ENCODE measurements around the gene AKR1C2.
A peak's percentile ranks its signal among the peaks of the same experiment; 100 is the strongest.
"Not testable (repeated sequence)": the region's sequence is repeated elsewhere in the genome, so short reads cannot be mapped to it uniquely, and the experiment has no call there.

Gene AKR1C2

DNA sequence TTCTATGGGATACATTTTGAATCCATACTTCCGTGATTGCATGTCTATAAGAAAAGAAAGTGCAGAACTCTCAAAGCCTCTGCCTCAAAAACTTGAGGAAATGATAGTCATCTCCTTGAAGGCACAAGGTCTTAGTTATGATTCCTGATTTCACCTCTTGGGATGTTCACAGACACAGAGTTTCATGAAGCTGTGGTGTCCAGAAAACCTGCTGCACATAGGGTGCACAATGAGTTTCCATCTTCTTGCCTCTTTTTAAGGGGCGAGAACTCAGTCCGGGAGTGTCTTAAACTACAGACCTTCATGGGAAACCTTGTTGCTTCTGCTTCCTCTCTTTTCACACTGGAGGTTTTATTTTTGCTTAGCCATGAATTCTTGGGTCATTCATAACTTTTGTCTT lies 36.5 kb downstream of the AKR1C2 start:
- DNase-seq (ENCODE audit: low read depth), result not testable (repeated sequence)

DNA sequence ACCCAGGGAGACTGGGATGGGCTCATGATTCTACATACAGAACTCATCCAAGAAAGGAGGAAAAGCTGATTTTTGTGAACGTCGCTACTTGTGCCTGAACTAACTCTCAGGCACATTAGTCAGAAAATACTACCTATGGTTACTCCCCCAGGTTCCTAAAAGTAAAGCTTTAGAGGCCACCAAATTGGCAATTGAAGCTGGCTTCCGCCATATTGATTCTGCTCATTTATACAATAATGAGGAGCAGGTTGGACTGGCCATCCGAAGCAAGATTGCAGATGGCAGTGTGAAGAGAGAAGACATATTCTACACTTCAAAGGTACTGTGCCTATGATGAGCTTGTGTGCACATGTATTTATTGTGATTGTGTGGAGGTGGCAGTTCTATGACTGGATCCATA lies 37.9 kb downstream of the AKR1C2 start:
- not testable (repeated sequence) for DNase-seq (ENCODE audit: low read depth); H3K4me3 ChIP-seq (ENCODE audit: low read length)

More for the DNA sequence above, 36.5 kb downstream of the AKR1C2 start:
- not testable (repeated sequence) for H3K4me3 ChIP-seq (ENCODE audit: low read length)

DNA sequence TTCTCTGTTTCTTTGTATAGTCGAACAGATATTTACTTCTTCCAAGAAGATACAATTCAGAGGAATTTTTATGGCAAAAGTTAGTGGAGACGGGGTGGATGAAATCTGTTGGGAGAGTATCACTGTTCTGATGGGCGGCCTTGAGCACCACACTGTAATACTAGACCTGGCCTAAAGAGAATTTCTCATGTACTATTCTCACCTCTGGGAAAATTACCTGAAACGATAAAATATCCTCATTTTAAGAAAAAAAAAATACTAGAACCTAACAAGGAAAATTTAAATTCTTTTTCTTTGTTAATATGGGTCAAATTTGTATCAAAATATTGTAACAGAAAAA lies 39.9 kb downstream of the AKR1C2 start:
- not testable (repeated sequence) for DNase-seq (ENCODE audit: low read depth); H3K4me3 ChIP-seq (ENCODE audit: low read length)

DNA sequence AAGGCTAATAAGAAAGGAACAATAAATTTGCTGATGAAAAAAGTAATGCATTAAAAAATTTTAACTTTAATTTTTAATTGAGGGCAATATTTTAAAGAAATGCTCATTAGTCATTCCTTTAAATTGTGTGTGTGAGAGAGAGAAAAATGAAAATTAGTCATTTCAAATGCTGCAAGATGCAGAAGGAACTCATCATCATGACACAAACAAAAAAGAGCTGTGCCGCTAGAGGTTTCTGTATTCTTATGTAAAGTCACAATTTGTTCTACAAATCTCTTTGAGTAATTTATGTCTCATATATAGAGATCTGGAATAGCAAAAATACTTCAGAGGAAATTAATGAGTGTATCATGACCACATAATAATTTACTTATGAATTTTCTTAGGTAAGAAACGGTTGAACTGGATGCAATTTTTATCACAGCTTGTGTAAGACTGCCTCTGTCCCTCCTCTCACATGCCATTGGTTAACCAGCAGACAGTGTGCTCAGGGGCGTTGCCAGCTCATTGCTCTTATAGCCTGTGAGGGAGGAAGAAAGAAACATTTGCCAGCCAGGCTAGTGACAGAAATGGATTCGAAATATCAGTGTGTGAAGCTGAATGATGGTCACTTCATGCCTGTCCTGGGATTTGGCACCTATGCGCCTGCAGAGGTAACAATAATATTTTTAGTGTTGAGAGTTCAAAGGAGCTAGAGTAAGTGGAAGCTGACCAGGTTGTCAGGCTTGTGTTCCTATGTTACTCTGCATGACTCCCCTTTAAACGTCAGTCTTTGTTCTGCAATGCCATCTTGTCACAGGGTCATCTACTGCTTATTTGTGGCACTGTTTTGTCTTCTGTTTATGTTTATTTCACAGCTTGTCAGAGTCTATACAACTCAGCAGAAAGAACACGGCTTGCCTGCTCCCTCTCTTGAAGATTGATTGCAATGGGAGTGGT lies 40.5 kb downstream of the AKR1C2 start, which contains the start of gene AKR1C1:
TSS of gene AKR1C1 (plus strand) at position 540 of the 939 bp plus-strand sequence. CDS start at position 570, 30 bp downstream.
- peak within 1 kb of the TSS; percentile 23 for H3K4me3 ChIP-seq (ENCODE audit: low read length)
- DNase-seq (ENCODE audit: low read depth), result peak; percentile 29

DNA sequence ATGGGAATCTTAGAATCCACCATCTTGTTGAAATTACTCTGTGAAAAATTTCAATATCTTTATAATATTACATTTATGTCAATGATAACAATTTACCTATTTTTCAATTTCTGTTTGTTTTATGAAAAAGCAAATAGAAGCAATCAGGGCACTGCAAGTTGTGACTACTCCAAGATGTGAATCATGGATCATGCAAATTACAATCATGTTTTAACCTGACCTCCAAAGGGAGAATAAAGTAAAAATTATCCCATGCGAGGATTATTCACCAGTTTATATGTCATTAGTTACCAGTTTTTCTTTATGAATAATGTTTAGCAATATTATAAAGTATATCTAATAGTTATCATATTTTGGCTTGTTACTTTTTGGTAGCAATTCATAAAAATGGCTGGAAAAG lies 41.3 kb downstream of the AKR1C2 start:
- H3K4me3 ChIP-seq (ENCODE audit: low read length); DNase-seq (ENCODE audit: low read depth): not testable (repeated sequence)

DNA sequence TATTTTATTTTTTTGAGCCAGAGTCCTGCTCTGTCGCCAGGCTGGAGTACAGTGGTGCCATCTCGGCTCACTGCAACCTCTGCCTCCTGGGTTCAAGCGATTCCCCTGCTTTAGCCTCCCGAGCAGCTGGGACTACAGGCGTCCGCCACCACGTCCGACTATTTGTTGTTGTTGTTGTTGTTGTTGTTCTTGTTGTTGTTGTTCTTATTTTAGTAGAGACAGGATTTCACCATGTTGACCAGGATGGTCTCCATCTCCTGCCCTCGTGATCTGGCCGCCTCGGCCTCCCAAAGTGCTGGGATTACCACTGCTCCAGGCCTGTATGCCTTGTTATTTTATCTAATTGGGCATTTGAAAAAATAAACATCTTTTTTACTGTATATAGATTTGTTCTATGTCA lies 42.1 kb downstream of the AKR1C2 start:
- DNase-seq (ENCODE audit: low read depth); H3K4me3 ChIP-seq (ENCODE audit: low read length): not testable (repeated sequence)

DNA sequence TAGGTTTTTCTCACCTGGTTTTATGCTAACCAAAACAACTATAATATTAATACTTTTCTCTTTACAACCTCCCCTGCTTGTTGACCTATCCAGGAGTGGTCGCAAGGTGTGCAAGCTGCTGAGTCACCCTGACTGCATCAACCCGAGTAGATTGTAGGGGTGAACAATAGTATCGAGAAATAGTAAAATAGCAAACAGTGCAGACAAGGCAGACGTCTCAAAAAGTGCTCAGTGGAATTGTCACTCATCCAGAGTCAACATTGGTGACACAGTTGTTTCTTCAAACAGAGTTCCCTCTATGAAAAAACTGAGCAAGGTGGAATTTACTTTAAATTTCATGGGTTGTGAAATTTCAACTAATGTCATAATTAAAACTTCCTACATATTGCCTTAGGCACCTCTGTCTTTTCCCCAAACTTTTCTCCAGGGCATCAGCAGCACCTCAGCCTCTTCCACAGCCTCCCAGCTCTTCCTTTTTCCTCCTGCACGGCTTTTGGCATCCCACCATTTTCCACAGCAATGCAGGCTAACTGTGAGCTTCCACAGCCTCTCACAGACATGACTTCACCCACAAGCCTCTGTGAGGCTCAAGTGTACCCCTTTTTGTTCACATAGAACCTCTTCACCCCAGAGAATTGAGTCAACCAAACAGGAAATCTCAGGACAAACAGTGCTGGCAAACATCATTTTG lies 46.6 kb downstream of the AKR1C2 start:
- not testable (repeated sequence) for H3K4me3 ChIP-seq (ENCODE audit: low read length); DNase-seq (ENCODE audit: low read depth)

DNA sequence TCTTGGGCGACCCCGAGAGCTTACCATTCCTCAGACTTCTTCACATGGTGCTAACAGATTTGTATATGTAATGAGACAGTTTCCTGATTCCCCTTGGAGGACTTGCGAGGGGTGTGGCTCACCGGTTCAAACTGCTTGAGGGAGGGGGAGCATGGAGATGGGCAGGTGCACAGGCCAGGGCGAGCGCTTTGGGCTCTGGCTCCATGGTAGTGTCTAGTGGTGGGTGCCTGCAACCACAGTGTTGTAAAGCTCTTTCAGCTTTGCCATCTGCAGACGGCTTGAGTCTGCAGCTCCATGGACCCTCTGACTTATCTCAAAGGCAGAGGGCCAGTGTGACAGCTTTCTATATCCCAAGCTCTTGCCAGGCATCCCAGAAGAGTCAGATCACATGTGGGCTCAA lies 47.6 kb downstream of the AKR1C2 start:
- H3K4me3 ChIP-seq (ENCODE audit: low read length); DNase-seq (ENCODE audit: low read depth): not testable (repeated sequence)

DNA sequence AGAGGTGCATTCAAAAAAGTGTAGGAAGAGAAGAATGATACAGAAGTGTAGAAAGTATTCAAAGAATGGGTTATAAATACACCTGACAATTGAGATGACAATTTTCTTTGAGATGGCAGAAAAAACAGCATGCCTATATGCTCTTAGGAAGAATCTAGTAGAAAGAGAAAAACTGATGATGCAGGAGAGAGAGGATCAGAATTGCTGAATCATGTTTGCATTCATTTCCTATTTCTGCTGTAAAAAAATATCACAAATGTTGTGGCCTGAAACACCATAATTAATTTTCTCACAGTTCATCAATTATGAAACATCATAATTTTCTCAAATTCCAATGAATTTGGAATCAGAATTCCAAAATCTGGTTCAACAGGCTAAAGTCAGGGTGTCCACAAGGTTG lies 50.3 kb downstream of the AKR1C2 start:
- no peak for DNase-seq (ENCODE audit: low read depth)
- TF ChIP-seq, protein P1, sequence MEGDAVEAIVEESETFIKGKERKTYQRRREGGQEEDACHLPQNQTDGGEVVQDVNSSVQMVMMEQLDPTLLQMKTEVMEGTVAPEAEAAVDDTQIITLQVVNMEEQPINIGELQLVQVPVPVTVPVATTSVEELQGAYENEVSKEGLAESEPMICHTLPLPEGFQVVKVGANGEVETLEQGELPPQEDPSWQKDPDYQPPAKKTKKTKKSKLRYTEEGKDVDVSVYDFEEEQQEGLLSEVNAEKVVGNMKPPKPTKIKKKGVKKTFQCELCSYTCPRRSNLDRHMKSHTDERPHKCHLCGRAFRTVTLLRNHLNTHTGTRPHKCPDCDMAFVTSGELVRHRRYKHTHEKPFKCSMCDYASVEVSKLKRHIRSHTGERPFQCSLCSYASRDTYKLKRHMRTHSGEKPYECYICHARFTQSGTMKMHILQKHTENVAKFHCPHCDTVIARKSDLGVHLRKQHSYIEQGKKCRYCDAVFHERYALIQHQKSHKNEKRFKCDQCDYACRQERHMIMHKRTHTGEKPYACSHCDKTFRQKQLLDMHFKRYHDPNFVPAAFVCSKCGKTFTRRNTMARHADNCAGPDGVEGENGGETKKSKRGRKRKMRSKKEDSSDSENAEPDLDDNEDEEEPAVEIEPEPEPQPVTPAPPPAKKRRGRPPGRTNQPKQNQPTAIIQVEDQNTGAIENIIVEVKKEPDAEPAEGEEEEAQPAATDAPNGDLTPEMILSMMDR (conservative IDR thresholded peaks at IDR 0.05; ENCODE audit: low read length), result no peak
- H3K4me3 ChIP-seq (ENCODE audit: low read length), result no peak overlapping the region

DNA sequence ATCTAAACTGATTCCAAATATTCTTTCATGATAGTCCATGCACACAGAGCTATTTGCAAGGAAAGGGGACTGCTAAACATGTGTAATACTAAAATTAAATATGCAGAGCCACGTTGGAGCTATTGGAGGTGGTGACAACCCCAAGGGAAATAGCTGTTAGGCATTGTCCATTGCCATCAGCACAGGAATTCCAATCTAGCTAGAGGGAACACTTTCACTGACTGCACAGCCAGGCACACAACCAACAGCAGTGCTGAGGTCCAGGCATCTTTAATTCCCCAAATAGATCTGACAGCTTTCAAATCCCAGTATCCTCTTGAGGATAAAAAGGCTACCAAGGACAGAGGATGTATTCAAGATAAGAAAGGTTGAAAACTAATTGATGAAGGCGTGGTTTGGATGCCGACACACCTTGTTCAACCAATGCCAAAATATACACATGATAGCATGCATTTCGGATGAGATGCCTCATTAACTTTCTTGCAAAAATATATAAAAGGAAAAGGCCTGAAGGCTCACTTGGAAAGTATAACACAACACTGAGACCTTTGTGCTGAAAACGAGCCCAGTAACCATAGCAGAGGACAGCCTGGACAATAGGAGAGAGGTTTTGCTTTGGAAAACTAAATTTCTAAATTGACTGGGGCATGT lies 52.0 kb downstream of the AKR1C2 start:
- H3K4me3 ChIP-seq (ENCODE audit: low read length); DNase-seq (ENCODE audit: low read depth): not testable (repeated sequence)

DNA sequence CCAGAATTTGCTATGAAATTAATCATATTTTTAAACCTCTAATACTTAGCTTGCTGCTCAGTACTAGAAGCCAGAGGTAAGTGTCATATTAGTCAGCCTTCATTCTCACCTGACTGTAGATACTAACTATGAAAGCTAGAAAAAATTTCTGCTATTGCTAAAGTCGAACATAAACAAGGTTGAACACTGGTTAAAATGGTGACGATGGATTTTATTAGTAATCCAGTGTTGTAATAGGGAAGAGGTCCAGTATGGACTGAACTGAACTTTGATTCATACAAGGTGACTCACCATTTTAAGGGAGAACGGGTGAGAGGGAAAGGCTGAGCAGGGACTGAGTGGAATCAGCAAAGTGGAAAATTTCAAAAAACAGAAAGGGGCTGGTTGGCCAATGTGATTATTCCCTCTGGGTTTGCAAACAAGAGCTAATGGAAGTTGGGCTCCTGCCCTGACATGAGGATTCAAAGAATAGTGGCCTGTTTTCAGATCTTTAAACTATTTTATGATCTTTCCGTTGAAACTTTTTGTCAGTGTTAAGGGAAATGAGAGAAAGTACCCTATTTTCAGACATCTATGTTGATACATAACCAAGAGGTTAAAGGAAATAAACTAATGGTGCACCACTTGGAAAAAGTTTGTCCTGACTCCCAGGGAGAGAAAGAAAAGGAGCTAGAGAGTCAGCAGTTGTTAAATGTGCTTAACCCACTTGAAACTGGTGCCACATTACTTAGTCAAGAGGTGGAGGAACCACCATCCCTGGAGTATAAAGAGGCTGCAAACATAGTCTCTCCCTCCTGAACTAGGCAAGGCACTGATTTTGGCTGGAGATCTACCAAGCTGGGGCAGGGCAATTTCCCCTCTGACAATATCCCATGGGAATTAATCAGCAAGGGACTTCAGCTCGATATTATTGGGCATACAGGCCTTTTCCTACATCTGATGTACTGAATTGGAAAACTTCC lies 55.7 kb downstream of the AKR1C2 start:
- TF ChIP-seq, protein P1 (conservative IDR thresholded peaks at IDR 0.05; ENCODE audit: low read length), result no peak
- DNase-seq (ENCODE audit: low read depth), result peak; percentile 94
- no peak overlapping the region for H3K4me3 ChIP-seq (ENCODE audit: low read length)
